Kidney capillary endothelial cell (primary cell): ENCODE data around the gene SMCO3.

Experiments
- DNase-seq: peaks from one replicate; pipeline ENCODE4 v3.0.0-alpha.2; 2018; ENCODE audit warnings: low spot score

Gene SMCO3

DNA sequence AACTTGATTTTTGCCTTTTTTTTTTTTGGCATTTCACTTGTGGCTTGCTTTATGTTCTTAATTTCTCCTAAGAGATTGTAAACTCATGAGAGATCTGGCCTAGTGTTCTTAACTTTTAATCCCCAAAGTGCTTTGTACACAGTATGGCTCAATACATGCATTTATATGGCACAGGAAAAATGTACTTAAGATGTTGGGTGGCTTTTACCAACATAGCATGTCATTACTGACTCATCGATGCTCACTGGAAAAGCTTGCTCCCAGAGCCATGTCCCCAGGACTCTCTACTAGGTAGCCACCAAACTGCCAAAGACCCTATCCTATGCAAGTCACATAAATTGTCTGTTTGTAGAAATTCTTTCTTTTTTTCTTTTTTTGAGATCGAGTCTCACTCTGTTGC is 13.1 kb upstream of the SMCO3 start:
- DNase-seq = no peak

DNA sequence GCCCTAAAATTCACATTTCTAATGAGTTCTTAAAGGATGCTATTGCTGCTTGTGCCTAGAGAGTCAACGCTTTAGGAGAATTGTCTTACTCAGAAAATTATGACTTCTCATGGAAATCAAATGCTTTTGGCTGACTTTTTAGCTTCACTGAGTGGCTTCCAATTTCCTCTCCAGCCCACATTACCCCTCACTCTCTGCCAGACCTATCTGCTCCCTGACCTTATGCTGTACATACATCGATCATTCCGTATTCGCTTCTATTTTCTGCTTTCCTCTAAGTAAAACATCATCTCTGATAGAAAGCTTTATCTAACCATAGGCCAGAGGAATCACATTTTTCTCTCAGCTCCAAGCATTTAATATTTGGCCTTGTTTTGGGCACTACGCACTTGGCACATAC is 12.5 kb upstream of the SMCO3 start:
- no peak for DNase-seq

DNA sequence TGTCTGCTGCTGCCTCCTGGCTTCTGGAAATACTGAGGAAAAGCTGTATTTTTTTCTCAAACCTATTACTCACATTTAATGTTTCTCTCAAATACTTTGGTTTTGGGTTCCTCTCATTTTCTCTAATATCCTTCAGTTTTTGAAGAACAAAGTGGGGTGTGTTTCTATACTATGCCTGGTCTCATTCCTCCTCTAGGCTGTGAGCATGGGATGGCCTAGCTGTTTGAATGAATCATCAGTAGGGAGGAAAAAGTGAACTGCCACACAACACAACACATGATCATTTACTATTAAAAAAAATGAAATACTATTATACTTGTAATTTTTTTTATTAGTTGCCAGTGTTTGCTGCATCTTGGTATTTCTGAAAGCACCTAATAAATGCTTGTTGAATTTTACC is 11.3 kb upstream of the SMCO3 start:
- DNase-seq = no peak

DNA sequence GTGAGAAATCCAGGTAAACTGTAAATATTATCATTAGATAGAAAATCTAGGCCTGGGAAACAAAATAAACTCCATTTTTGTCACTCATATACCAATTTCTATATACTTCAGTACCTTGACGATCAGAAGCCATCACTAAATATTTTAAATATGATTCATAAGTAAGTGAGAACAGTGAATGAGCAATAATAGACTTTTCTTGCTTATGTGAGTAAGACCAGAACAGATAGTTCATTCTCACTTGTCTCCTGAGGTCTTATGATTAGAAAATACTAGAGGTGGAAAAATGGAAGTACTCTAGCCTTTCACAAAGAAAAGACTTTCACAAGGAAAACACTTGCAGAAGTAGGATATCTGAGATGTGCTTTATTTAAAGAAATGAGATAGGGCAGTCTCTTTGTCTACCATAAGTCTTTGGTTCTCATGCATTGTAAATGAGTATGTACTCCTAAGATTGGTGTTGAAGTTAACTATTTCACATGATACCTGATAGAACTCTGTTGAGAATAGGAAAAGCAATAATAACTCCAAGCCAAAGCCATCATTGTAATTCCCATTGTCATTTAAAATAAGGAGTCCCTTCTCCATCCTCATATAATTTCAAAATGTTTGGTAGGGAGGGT is 10.1 kb upstream of the SMCO3 start:
- no peak for DNase-seq

DNA sequence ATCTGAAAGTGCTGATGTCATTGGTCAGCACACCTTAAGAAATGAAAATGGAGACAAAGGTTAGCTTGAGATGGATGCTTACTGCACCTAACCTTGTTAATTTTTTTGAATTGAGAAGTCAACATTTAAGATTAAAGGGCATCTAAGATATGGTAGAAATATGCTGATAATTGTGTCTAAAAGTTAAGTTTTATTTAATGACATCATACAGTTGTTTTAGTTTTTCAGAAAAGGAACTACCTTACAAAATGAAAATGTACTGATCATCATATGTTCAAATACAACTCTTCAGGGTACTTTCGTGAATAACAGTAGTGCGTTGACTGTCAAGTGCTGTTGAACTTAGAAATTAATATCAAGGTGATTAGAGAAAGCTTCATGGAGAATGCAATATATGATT is 2.5 kb downstream of the SMCO3 start:
- DNase-seq = no peak

DNA sequence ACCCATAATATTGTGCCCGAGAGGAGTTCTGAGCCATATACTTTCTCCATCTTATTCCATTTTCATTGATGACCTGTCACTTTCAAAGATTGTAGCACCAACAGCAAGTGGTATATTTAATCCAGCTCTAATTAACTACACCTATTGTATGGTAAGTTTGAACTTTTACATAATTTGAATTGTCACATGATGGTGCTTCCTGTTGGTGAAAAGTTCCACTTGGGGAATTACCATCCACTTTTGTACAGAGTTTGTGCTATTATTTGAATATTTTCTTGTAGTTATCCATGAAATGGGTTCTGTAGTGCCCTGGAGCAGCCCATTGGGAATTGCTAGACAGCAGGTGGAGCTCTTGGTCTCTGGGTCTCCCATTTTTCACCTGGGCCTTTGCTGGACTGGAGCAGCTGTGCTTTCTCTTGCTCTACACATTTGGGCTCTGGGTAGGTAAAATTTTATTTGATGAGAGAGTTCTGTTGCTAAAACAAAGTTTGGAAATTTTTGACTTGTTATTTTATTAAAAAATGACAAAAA is 3.0 kb downstream of the SMCO3 start:
- DNase-seq = no peak

DNA sequence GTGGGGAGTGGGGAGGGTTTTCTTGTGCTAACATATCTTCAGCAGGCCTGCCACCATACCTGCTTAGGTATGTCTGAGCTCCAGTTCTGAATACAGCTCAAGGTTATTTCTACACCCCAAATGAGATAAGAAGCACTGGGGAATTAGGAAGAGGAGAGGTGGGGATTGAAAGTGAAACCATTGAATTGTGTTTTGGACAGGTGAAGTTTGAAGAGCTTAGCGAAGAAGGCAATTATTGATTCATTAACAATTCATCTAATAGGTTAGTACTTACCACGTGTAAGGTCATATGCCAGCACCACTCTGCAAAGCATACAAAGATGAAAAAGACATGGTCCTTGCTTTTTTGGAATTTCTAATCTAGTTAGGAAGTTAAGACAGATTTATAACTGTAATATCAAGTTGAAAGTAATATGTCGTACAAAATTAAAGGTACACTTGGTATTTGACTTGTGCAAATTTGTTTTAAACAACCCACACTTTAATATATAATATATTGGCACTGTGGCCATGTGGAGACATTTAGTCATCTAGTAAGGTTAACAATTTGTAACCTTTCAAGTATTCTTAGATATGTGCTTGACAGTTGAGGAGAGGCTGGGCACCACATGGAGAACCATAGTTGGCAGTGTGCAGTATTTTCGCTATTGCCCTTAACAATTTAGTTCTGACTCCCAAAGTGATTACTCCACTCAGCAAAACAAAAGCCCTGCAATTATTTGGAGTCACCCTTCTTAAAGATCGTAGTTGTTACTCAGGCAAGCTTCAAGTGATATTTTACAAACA is 3.6 kb downstream of the SMCO3 start:
- no peak for DNase-seq

DNA sequence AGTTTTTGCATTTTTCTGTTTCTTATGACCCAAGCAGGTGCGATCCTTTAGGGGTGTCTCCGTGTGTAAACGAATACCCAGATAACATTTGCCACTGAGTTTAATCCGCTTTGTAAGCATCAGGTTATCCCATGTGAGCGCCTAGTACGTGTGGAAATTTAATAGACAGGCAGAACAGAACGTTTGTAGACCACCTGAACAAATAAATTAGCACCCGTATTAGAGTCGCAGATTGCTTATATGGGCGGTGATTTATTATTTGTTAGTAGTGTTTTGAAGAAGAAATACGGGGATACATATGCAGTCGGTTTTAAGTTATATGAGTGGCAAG is 10.2 kb downstream of the SMCO3 start:
- no peak for DNase-seq

DNA sequence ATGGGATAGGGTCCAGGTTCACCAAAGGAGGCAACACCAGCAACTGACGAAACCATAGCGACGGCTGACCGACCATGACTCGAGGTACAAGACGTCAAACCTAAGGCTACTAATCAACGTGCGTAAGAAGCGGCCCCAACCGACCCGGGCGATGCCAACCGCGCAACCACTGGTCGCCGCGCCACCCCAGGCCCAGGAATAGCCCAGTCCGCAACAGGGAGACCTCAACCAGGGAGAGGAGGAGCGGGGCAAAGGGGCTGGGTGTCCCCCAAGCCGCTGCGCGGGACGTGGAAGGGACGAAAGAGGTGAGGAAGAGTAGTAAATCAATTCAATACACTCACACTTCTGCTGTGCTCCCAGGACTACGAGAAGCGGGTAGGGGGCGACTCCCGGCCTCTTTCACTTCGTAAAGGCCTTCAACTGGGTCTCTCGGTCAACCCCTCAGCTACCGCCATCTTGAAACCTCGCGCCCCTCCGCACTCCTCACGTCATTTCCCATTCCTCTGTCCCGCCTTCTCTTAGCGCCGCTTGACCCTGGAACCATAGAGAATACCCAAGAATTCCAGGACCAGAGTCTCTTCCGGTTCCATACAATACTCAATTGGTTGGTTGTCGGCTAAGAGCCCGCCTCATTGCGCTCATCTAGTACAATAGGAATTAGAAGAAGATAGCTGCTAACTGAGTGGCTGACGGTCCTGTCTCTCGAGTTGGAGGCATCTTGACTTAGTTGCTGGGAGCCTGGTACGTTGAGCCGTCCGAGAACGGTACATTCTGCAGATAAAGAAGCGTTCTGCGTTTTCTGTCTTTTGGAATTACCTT is 10.8 kb downstream of the SMCO3 start, which contains the start of the genes C12orf60 and WBP11:
TSS of gene C12orf60 (plus strand) at position 660 of the 819 bp plus-strand sequence. CDS start 19,266 bp downstream, outside the sequence.
TSS of gene WBP11 (minus strand) at position 468 of the 819 bp plus-strand sequence. CDS start 2,095 bp downstream, outside the sequence.
- DNase-seq = peak; percentile 99

DNA sequence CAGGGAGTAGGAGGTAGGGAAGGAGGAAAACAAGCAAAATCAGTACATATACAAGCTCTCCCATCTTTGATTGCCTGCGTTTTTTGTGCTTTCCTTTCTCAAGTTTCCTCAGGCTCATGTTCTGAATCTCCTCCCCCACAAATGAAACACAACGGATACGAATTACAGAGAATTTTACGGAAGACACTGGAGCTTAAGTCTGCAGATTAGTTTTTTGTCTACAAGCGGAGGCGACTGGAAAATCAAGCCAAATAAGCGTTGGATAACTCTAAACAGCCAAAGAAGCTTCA is 11.3 kb downstream of the SMCO3 start:
- no peak for DNase-seq

DNA sequence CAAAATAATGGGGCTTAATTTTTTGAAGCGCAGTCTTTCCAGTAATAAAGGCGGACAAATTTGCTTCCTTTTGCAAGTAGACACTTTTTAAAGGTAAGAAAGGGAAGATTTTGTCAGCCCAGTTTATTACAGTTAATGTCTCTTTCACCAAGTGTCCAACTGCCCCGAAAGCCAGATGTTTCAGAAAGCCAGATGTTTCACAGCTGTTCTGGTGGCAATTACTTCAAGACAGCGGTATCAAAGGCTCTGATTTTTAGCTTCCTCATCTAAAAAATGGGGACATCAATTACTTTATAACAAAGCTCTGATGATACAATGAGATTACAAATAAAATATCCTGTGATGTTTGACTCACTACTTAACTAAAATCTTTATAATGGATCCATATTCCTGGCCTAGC is 11.7 kb downstream of the SMCO3 start:
- DNase-seq = no peak

DNA sequence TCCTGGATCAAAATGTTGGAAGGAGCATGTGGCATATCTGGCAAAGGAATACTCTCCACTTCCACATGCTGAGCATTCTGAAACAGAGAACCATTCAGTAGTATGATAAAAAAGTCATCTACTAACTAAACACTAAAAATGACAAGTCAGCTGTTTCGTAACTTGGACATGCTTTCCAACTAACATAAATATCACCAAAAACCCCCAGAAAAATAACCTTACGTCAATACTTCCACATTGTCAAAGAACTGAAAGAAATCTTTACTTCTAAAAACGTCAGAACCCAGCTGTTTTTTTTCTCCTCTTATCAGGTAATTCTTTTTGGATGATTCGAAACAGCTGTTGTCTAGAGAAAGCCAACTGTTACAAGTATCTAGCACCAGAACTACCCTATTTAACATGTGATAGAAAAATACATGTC is 18.9 kb downstream of the SMCO3 start:
- no peak for DNase-seq

DNA sequence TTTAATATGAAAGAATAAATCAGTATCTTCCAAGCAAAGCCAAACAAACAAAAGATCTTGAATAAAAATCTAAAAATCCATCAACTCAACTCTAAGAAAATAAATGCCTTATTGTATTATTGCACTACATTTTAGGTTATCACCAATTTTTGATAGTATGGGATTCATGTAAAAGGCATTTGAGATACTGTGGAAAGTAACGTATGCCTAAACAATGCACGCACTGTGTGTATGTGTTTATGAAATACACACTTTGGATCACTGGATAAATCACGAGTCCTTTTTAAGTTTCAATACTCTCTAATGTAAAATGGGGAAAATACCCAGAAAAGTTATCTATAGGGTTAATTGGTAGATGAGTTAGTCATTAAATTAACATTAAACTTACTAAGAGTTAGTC is 28.4 kb downstream of the SMCO3 start:
- DNase-seq = no peak

DNA sequence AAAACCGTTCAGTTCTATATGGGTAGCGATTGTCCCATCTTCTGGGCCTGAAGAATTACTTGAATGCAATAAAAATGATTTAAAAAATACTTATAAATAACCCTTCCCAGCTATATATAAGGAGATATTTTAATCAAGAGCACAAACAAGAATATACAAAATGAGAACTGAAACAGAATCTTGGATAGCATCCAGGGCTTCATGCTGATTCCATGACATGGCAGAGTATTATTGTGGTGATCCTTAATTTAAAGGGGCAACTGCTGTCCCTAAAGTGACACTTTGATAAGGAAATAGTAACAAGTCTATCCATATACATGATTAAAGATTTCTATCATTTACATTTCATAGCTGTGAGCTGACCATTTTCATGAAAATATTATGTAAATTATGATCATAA is 29.5 kb downstream of the SMCO3 start:
- DNase-seq = no peak

DNA sequence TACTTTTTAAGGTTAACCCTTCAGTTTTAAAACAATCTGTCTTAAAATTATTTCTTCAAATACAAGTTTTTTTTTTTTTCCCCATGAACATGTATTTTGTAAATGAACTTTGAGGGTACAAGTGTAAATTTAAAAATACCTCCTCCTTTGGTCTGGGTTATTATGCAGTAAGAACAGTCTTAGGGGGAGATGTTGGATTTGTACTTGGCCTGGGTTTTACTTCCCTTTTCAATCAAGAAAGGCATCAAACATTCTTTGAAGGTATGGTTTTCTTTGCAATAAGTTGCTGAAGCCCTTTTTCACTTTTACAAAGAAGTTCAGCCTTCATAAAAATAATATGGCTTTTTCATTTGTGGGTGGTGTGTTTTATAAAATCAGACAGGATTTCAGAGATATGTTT is 31.2 kb downstream of the SMCO3 start:
- DNase-seq = no peak

DNA sequence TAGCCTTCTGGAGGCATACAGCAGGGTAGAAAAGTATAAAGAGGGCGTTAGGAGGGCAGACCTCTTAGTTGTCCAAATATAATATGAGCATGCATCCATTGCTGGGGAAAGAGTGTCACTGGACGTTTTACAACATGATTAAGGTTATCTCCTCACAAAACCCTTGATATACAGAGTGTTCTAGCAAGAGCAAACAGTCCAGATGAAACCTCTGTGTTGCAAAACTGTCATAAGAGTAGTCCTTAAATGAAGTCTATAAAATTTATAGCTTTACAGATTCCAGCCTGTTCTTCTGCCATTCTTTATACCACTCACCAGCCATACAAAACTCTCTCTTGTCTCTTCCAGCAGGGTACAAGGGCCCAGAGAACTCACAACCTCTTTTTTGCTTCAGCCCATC is 32.4 kb downstream of the SMCO3 start:
- no peak for DNase-seq

DNA sequence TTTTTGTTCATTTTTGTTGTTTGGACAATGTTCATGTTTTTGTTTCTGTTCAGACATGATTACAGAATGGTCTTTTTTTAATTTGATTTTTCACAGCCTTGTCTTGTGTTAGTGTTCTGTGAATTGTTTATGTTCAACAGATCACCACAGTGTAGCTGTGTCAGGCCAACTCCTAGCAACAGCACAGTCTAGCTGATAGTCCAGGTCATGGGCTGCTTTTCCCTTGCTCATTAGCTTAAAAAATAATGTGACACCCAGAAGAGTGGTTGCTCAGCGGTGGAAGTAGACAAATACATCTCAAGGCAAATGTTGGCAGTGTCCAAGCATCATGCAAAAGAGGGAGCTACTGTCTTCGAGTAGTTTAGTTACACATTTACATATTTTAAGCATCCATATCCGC is 33.1 kb downstream of the SMCO3 start:
- no peak for DNase-seq

DNA sequence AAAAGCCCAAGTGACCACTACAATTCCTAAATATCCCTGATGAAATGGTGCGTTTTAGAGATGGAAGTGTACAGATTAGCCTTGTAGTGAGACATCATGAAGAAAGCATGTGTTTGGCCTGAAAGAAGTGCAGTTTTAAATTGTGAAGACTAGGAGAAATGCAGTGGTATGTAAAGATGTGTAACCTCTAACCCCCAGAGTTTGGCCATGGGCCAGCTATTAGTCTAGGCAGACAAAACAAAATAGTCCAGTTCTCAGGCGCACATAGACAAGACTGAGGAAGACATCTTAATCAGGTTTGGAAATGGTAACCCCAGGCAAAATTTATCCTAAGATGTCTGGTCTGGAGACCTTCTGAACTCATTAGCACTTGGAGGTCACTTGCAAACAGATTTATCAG is 34.1 kb downstream of the SMCO3 start:
- no peak for DNase-seq

DNA sequence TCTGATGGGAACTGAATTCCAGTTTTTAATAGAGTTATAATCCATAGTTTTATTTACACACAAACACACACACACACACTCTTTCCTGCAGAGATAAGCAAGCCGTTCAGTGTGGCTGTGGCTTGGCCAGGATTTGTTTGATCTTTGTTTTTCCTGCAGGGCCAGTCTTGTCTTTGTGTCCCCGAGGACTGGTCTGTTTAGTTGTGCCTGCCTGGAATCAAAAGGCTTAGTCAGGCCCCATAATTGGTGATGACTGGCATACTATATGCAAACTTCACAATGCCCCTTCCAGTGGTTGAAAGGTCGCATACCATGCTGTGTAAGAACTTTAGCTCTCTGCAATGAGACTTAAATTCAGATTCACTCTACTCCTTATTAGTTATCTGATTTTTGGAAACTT is 36.7 kb downstream of the SMCO3 start:
- DNase-seq = no peak

DNA sequence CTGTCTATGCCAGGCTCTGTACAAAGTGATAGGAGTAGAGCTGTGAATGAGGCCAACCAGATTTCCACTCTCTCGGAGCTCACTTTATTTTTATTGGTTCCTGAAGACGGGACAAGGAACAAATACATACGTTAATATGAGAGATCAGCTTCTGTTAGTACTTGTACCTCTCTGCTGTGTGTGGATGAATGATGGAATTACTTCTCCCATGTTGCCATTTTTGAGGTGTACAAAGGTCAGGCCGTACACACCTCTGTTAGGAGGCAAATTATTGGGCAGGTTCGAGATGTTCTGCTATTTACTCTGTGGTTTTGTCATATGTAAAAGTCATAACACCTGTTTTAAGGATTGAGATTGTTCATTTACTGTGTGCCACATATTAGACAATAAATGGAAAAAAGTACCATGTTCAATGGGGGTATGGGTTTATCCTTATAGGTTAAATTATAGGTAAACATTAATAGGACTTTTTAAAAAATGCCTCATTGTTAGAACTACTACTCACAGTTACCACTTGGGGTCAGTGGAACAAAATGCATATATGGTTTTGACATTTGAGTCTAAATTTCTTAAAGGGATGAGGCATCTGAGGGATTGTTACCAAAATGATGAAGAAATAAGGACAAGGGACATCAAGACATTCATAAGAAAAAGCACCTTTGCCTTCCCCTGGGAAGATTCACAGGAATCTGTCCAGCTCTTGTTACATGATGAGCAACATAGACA is 37.6 kb downstream of the SMCO3 start:
- DNase-seq = no peak

DNA sequence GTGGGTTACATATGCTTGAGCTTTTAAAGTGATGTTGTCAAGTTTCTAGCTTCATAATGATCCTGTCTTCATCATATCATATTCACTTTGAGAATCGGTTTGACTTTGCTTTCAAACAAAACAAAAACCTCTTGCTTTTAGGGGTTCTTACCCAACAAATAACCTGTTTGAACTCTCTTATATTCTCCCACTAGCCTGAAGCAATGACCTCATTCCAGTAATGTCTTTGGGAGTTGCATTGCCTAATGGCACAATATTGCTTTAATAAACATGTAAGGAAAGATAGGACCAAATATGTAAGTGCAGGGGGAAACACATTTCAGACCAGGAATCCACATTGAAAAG is 38.4 kb downstream of the SMCO3 start:
- no peak for DNase-seq

DNA sequence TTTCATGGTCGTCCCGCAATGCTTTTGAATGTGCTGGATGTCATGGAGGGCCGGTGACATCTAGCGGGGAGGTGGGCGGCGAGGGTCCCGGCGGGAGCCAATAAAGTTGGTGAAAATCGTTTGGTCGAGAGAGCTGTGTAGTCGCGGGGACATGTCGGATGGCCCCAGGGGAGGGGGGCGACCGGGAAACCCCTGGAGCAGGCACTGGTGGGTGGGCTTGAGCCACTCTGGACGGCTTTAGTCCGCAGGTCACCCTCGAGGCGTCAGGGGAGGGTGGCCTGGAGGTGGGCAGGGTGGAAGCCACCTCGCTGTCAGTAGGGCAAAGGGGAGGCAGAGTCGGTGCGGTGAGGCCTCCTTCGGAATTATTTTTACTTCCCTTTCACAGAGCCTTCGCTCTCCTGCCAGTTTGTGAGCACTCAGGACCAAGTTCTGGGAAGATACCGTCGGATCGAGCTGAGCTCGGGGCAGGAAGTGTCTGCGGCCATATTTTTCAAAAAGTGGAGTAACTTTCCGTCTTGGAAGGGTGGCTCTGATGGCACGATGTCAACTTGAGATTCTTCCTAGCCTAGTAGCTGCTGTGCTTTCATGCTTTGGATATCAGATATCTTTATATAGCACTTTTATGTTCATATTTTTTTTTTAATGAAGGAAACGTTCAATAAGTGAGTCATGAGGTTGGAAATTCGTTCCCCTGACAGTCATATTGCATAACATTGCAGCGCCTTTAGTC is 38.9 kb downstream of the SMCO3 start:
- DNase-seq = peak; percentile 34
